SK-MEL-5 (cell line): ENCODE results near the gene GPHN. TPM values are rescaled to one million over a fixed set of nuclear protein-coding genes. Genes with fewer than 3 reads are reported as not detected.

Source experiments
- DNase-seq: peaks from one replicate; pipeline ENCODE4 v3.0.0-alpha.2; 2016; ENCODE audit warnings: low read depth, low spot score
- in situ Hi-C: cut with HindIII; loops from 2 replicates; pipeline ENCODE4 v1.10.0; 2016; ENCODE audit warnings: low sequenced_read_pairs, high pct_unique_total_duplicates, low pct_unique_long_range_greater_than_20kb
- total RNA-seq: library from RNA; depleted of rRNA; stranded (reverse); fragments of >200 nt; shearing (Covaris generic); gene quantifications from 2 replicates; pipeline ENCODE4 v1.2.3, GENCODE V29; 2014

Gene GPHN
- total RNA-seq, 1 experiment from 2014 or later = 28.6 TPM

- DNase-seq = no peak
- in situ Hi-C loops = no loop called here
Observed at GRCh38 chr14:67133144-67133543, 625.2 kb downstream of the GPHN start.

DNA sequence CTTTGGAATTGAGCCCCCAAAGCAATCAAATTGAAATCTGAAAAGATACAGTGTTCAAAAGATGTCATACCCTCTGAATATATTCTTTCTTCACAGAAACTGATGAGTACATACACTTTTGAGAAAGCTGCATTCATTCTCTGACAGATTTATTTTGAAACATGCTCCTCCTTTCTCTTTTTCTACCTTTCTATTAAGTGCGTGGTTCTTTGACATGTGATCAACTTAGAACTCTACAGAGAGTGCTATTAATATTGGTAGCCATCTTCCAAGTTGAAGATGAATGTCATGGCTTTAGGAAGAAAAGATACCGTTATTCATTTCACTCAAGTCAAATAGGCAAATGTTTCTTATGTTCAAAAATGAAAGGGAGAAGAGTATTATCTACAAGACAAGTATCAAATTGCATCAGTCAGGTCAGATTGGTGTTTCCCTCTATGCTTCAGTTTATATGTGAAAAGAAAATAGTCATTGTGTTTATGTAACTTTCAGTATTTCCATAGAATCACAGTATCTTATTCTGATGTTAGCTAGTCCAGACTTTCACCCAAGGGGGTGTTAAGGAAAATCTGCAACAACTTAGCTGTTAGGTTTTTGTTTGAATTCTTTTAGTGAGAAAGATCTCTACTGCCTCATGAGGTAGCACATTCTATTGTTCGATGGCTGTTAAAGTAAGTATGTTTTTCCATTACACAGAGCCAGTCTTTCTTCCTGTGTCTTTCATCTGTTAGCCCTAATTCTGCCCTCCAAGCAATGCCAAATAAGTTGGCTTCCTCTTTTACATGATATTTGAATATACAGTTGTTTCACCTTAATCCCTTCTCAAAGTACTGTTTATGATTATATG lies 625.9 kb downstream of the GPHN start:
- in situ Hi-C loops = no loop called here
- DNase-seq = peak; percentile 19

GRCh38 chr14:67137744-67138371 lies 629.9 kb downstream of the GPHN start:
- in situ Hi-C loops = no loop called here
- DNase-seq = peak; percentile 39

GRCh38 chr14:67140556-67140955 lies 632.6 kb downstream of the GPHN start:
- in situ Hi-C loops = no loop called here
- DNase-seq = no peak

DNA sequence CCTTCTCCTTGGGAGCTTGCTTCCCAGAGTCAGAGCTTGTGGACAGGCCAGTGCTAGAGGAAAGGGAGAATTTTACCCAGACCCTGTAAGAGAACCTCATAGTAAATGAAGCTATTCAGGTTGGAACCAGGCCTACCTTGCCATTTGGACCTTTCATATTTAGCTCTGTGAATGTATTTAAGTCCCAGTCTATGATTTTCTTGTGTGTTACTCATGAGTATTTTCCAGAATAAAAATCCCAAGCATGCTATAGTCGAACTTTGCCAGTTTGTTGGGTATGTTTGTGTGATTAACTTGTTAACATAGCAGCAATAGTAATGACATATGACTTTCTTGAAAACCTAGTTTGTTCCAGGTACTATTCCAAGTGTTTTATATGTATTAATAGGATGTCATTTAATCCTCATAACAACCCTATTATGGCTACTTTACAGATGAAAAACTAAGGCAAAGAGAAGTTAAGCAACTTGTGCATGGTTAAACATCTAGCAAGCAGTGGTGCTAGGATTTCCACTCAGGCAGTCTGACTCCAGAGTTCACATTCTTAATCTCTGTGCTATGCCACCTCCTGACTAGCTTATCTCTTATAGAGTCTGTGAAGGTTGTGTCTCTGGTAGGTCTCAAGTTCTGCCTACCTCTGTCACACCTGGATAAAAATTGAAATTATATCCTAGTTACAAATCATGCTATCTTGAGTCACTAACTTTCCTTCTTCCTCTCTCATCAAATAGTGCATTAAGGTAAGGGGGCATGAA lies 633.4 kb downstream of the GPHN start:
- in situ Hi-C loops = no loop called here
- DNase-seq = no peak

DNA sequence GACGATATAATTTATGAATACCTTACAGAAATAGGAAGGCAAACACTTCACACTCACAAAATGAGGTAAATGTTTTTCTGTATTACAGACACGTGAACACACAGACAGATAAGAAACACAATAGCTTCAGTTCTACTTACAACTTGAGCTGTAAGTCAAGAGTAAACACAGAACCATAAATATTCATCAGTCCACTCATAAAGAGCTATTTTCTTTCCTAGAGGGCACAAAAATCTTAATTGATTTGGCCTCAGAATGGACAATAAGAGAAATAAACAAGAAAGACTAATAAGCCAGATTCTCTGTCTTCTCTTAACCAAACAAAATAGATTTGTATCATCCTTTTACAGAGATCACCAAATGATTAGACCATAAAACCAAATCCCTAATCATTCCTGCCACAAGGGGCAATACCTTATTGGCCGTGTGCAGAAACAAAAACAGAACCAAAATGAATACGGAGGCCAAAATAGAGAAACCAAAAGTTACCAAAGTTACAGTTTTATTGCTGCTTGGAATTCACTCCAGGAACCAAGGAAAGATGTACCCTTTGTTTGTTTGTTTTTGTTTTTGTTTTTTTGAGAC lies 643.2 kb downstream of the GPHN start:
- in situ Hi-C loops = no loop called here

GRCh38 chr14:67158566-67158965 lies 650.6 kb downstream of the GPHN start:
- in situ Hi-C loops = no loop called here
- no peak for DNase-seq

More for the DNA sequence above, 643.2 kb downstream of the GPHN start:
- peak; percentile 26 for DNase-seq

- in situ Hi-C loops = no loop called here
- DNase-seq = no peak
Observed at GRCh38 chr14:67162385-67162784, 654.4 kb downstream of the GPHN start.

DNA sequence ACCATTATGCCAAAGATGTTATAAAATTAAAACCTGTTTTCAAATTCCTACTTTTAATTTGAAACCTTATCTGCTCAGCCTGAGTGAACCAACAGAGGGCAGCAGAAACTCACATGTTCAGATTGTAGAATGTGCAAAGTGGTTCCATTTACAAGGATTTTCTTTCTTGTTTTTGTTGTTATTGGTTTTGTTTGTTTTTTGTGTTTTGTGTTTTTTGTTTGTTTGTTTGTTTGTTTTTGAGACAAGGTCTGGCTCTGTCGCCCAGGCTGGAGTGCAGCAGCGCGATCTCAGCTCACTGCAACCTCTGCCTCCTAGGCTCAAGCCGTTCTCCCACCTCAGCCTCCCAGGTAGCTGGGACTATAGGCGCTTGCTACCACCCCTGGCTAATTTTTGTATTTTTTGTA lies 658.5 kb downstream of the GPHN start:
- in situ Hi-C loops = no loop called here
- DNase-seq = peak; percentile 62

- DNase-seq = no peak
Observed at GRCh38 chr14:67167420-67168109, 659.6 kb downstream of the GPHN start.

DNA sequence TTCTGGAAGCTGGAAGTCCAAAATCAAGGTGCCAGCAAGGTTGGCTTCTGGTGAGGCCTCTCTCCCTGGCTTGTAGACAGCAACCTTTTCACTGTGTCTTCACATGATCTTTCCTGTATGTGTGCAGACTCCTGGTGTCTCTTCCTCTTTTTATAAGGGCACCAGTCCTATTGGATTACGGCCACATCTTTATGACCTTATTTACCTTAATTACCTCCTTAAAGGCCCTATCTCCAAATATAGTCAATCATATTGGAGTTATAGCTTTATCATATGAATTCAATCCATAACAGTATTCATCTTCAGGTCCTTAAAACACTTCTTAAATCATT lies 660.1 kb downstream of the GPHN start:
- in situ Hi-C loops = no loop called here

More at GRCh38 chr14:67167420-67168109, 659.6 kb downstream of the GPHN start:
- in situ Hi-C loops = no loop called here

DNA sequence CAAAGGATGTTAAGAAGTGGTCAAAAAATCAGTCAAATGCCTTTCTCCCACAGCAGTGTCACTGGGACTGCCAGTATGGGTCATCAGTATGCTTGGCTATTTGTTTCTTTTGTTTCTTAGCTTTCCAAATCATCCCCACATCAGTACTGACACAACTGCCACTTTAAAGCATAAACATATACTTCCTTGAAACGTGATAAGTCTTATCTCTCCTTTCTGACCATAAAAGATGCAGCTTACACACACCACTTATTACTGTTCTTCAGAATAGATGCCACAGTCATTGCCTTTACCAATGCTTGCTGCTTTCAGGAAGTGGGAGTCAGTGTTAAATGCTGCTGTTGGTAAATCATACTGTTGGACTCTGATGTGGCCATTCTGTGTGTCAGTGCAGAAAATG lies 662.7 kb downstream of the GPHN start:
- in situ Hi-C loops = no loop called here
- DNase-seq = no peak

More for the DNA sequence above, 660.1 kb downstream of the GPHN start:
- no peak for DNase-seq

DNA sequence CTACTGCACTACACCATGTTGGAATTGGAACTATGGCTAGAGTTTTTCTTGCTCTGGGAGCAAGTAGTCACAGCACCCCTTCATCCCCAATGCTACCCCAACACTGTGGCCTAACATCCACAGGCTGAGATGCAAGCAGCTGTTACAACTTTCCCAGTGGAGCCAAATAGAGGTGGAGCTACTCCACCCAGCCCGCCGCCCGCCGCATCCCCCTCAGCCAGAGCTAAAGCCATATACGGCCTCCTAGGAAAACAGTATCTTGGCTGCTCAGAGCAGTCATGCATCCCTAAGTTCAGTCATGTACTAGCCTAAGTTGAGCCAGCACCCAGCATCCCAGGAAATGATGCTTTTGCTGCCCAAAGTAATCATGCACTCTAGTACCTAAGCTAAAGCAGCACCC lies 664.1 kb downstream of the GPHN start:
- DNase-seq = no peak
- in situ Hi-C loops = no loop called here

DNA sequence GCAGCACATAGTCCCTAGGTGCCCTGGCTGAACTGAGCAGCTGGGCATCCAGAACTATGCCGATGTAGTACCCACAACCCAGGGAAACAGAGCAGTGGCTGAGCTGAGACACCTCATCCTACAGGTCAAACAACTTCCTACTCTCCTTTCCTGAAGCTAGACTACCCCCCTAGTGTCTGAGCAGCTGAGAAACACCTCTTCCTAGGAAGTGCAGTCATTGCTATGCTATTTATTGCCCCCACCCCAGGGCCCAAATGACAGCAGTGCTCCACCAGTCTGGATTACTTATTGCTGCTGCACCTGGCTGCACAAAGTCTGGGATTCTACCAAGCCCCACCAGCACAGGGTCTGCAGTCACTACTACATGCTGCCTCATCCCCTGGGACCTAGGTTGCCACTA lies 664.6 kb downstream of the GPHN start:
- no peak for DNase-seq
- in situ Hi-C loops = no loop called here

DNA sequence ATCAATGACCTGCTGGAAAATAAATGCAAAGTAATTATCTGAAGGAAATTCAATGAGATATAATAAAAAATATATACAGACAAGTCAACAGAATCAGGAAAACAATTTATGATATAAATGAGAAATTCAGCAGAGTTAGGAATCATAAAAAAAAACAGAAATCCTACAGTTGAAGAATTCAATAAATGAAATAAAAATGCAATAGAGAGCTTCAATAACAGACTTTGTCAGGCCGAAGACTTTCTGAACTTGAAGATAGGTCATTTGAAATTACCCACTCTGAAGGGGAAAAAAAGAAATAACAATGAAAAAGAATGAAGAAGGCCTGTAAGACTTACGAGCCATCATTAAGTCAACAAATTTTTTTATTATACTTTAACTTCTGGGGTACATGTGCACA lies 665.8 kb downstream of the GPHN start:
- in situ Hi-C loops = no loop called here
- no peak for DNase-seq

GRCh38 chr14:67186172-67186768 lies 678.3 kb downstream of the GPHN start:
- in situ Hi-C loops = no loop called here
- DNase-seq = no peak
